B cell (primary cell): ENCODE data around the gene EPDR1. TPM values are rescaled to one million over a fixed set of nuclear protein-coding genes. Genes with fewer than 3 reads are reported as not detected.

Source experiments
- ATAC-seq: fragments of 200-7000 bp; cut with Tn5 transposase; one replicate; pipeline ENCODE4 v1.10.0; 2021; ENCODE audit warnings: low read depth, mild to moderate bottlenecking, moderate number of reproducible peaks, moderate library complexity
- CTCF ChIA-PET: fragments of 350-600 bp; sonication (Branson Sonifier 250); formaldehyde crosslinking; loops from one replicate; lab custom pipeline; 2021; ENCODE audit warnings: antibody characterized with exemption, inconsistent platforms; lab: Charles Lee
- POLR2A ChIA-PET: fragments of 350-600 bp; sonication (Branson Sonifier 250); formaldehyde crosslinking; loops from one replicate; lab custom pipeline; 2021; ENCODE audit warnings: antibody characterized with exemption; lab: Charles Lee
- DNase-seq: peaks from one replicate; pipeline ENCODE4 v3.0.0; 2013
- H2AFZ ChIP-seq: 2 replicates; pipeline ENCODE4 v1.6.1; 2012; ENCODE audit warnings: mild to moderate bottlenecking, low read depth, low read length; ENCODE audit not compliant: insufficient read depth, poor library complexity, severe bottlenecking
- H3K27ac ChIP-seq, 2 donors: 1 replicate in 1 of 2; 2 replicates in 1 of 2; pipeline ENCODE4 v1.5.1; 2012 to 2013; ENCODE audit warnings: low read length in 2 of 2, mild to moderate bottlenecking in 2 of 2, moderate library complexity in 1 of 2
- H3K27me3 ChIP-seq, 4 experiments: fragments of 200-600 bp in 1 of 4; sonication (generic) in 1 of 4; replicated peaks in 1 of 4; 1 replicate in 2 of 4; 2 replicates in 2 of 4; pipeline versions ENCODE4 v1.6.1 to v1.7.0; 2013 to 2016; ENCODE audit warnings: low read length in 3 of 4, mild to moderate bottlenecking in 2 of 4, mixed read lengths in 1 of 4, moderate library complexity in 1 of 4; ENCODE audit not compliant: insufficient read depth in 4 of 4, control insufficient read depth in 3 of 4; ENCODE audit errors: control extremely low read depth in 1 of 4
- H3K36me3 ChIP-seq, 2 experiments: replicated peaks in 1 of 2; 1 replicate in 1 of 2; 2 replicates in 1 of 2; pipeline versions ENCODE4 v1.6.1 to v1.7.1; 2013; ENCODE audit warnings: low read length in 1 of 2; ENCODE audit not compliant: insufficient read depth in 2 of 2, control insufficient read depth in 1 of 2; ENCODE audit errors: control extremely low read depth in 1 of 2, extremely low read depth in 1 of 2
- H3K4me1 ChIP-seq, 2 donors: fragments of 200-600 bp in 1 of 2; sonication (generic) in 1 of 2; 1 replicate in 1 of 2; 2 replicates in 1 of 2; pipeline versions ENCODE4 v1.5.1 to v1.6.1; 2013 to 2017; ENCODE audit warnings: low read length in 2 of 2; ENCODE audit not compliant: control insufficient read depth in 2 of 2, insufficient read depth in 2 of 2
- H3K4me2 ChIP-seq: replicated peaks from 2 replicates; pipeline ENCODE3; 2012; ENCODE audit warnings: mild to moderate bottlenecking, low read depth, low read length; ENCODE audit not compliant: poor library complexity, severe bottlenecking
- H3K4me3 ChIP-seq, 5 experiments: fragments of 200-600 bp in 1 of 5; sonication (generic) in 1 of 5; 1 replicate in 3 of 5; 2 replicates in 2 of 5; pipeline versions ENCODE4 v1.5.1 to v1.7.0; 2011 to 2016; ENCODE audit warnings: low read length in 4 of 5, mild to moderate bottlenecking in 4 of 5, low read depth in 2 of 5, control low read depth in 1 of 5, moderate library complexity in 1 of 5; ENCODE audit not compliant: insufficient read depth in 1 of 5; ENCODE audit errors: control extremely low read depth in 1 of 5, extremely low read depth in 1 of 5
- H3K79me2 ChIP-seq: fragments of 200-600 bp; sonication (generic); one replicate; pipeline ENCODE4 v1.6.0; 2016; ENCODE audit warnings: low read length; ENCODE audit not compliant: control insufficient read depth, insufficient read depth
- H3K9ac ChIP-seq: fragments of 200-600 bp; sonication (generic); 2 replicates; pipeline ENCODE4 v1.6.1; 2017; ENCODE audit warnings: mild to moderate bottlenecking, low read length, moderate library complexity
- H3K9me3 ChIP-seq, 3 donors: one replicate each; pipeline versions ENCODE4 v1.6.1 to v1.7.1; 2013; ENCODE audit warnings: low read length in 2 of 3; ENCODE audit not compliant: control insufficient read depth in 2 of 3, insufficient read depth in 1 of 3; ENCODE audit errors: control extremely low read depth in 1 of 3
- H4K20me1 ChIP-seq: 2 replicates; pipeline ENCODE4 v1.6.0; 2012; ENCODE audit warnings: mild to moderate bottlenecking, low read length; ENCODE audit not compliant: insufficient read depth, control insufficient read depth, poor library complexity, severe bottlenecking
- H3K27ac Mint-ChIP-seq: one replicate; pipeline ENCODE4 v1.8.0; 2021; ENCODE audit warnings: mixed read lengths
- H3K27me3 Mint-ChIP-seq: one replicate; pipeline ENCODE4 v1.8.0; 2021; ENCODE audit warnings: mixed read lengths
- H3K4me1 Mint-ChIP-seq: one replicate; pipeline ENCODE4 v1.8.0; 2021; ENCODE audit warnings: mixed read lengths
- H3K4me3 Mint-ChIP-seq: one replicate; pipeline ENCODE4 v1.8.0; 2021; ENCODE audit warnings: mixed read lengths
- H3K9me3 Mint-ChIP-seq: one replicate; pipeline ENCODE4 v1.8.0; 2022; ENCODE audit warnings: mixed read lengths; ENCODE audit not compliant: insufficient read depth
- EZH2 ChIP-seq: IDR thresholded peaks from 2 replicates; pipeline ENCODE4 v1.6.1; 2012; ENCODE audit warnings: borderline replicate concordance, low read depth, mild to moderate bottlenecking, moderate library complexity, low read length; ENCODE audit not compliant: insufficient read depth, poor library complexity, severe bottlenecking
- WGBS: methylation state at CpG from one replicate; pipeline ENCODE4 v1.1.5; 2013; ENCODE audit warnings: missing lambda C conversion rate; ENCODE audit not compliant: insufficient coverage; 5-methylcytosine and 5-hydroxymethylcytosine counted together
- intact Hi-C: fragments of 100-400 bp; cut with micrococcal nuclease; formaldehyde crosslinking; loops from one replicate; pipeline ENCODE4 v1.10.0; 2022
- polyA plus RNA-seq: library from polyadenylated mRNA; depleted of rRNA; stranded (reverse); fragments of >200 nt; gene quantifications from 2 replicates; pipeline ENCODE4 v1.2.3, GENCODE V29; 2012
- total RNA-seq, 2 donors: library from RNA; stranded (reverse); fragments of 120-200 nt in 1 of 2; gene quantifications; 1 replicate in 1 of 2; 2 replicates in 1 of 2; pipeline versions ENCODE4 v1.2.3 to v1.2.4, GENCODE V29; 2013 to 2022
- TF ChIP-seq, protein P1 (sequence below): fragments of 200-600 bp; IDR thresholded peaks from one replicate; pipeline ENCODE4 v1.8.0; 2022; ENCODE audit warnings: antibody characterized with exemption, mild to moderate bottlenecking

The EPDR1 gene
- total and polyA plus RNA-seq, 2 donors (not counting 1 experiment from before 2014, with no cell fraction given): not detected

DNA sequence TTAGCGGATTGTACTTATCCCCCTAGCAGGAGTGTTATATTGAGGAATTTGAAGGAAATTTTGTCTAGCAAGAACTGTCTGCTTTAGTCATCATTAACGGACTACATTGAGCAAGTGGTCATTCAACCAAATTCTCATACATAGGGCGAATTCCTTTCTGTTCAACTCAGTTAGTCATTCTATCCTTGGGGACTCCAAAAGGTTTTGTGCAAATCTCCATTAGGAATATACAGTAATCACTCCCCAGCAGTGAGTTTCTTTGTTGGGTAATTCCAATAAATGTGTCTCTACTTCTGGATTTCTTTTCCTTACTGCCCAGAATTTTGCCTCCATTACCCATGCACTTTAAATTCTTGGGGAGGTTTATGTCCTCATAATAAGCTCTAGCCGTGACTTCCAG is 51.1 kb downstream of the EPDR1 start:
- H3K9me3 Mint-ChIP-seq: no peaks in the 10 kb centered on the region
- H3K4me2 ChIP-seq: no peak overlapping the region
- DNase-seq (no peak), ATAC-seq (no peak)
- WGBS: 80% methylated on average over 2 of the region's 4 CpGs
- H3K9me3 ChIP-seq: peaks cover 0 to 4% (median 0%) of the 10 kb centered on the region in 3 donors
- H3K4me1 ChIP-seq: no peaks in the 10 kb centered on the region
- no peak overlapping the region for H3K27ac ChIP-seq
- POLR2A ChIA-PET: no interaction called here
- peaks cover 4% of the 10 kb centered on the region for H3K27me3 Mint-ChIP-seq
- no peak overlapping the region for H3K4me3 Mint-ChIP-seq
- peaks cover 0 to 3% (median 0%) of the 10 kb centered on the region in 4 experiments for H3K27me3 ChIP-seq
- no peak overlapping the region for H3K27ac Mint-ChIP-seq
- H3K36me3 ChIP-seq: no peaks in the 10 kb centered on the region
- H3K9ac ChIP-seq: no peak overlapping the region
- no peak overlapping the region for H3K4me3 ChIP-seq
- no peak overlapping the region for H2AFZ ChIP-seq
- CTCF ChIA-PET: no interaction called here
- no peaks in the 10 kb centered on the region for H3K79me2 ChIP-seq
- H4K20me1 ChIP-seq: no peaks in the 10 kb centered on the region
- intact Hi-C loops: no loop called here
- H3K4me1 Mint-ChIP-seq: no peaks in the 10 kb centered on the region
- TF ChIP-seq EZH2: no peak
- TF ChIP-seq, protein P1, sequence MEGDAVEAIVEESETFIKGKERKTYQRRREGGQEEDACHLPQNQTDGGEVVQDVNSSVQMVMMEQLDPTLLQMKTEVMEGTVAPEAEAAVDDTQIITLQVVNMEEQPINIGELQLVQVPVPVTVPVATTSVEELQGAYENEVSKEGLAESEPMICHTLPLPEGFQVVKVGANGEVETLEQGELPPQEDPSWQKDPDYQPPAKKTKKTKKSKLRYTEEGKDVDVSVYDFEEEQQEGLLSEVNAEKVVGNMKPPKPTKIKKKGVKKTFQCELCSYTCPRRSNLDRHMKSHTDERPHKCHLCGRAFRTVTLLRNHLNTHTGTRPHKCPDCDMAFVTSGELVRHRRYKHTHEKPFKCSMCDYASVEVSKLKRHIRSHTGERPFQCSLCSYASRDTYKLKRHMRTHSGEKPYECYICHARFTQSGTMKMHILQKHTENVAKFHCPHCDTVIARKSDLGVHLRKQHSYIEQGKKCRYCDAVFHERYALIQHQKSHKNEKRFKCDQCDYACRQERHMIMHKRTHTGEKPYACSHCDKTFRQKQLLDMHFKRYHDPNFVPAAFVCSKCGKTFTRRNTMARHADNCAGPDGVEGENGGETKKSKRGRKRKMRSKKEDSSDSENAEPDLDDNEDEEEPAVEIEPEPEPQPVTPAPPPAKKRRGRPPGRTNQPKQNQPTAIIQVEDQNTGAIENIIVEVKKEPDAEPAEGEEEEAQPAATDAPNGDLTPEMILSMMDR: no peak

DNA sequence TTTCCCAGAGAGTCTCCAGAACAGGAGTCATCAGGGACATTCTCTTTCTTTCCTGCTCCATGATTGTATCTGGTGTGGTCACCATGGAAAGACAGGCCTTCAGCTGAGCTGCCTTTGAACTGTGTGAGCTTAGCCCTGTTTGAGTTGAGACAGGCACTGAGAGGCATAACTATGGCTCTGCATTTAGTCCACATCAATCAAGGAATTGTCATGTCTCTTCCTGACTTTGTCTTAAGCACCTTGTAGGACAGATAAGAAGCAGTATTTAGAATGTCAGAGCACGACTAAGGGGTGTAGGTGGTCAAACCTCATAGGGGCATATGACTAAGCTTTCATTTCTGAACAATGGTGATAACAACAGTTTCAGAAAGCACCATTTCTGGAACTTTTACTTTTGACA is 53.5 kb downstream of the EPDR1 start:
- Histone ChIP-seq H2AFZ (no peak overlapping the region), H3K79me2 (no peaks in the 10 kb centered on the region), H3K27me3 (peaks cover 0 to 3% (median 0%) of the 10 kb centered on the region in 4 experiments), H3K27ac (no peak overlapping the region), H3K4me3 (no peak overlapping the region), H4K20me1 (no peaks in the 10 kb centered on the region), H3K9ac (no peak overlapping the region), H3K36me3 (no peaks in the 10 kb centered on the region), H3K4me1 (no peaks in the 10 kb centered on the region), H3K4me2 (no peak overlapping the region), H3K9me3 (no peaks in the 10 kb centered on the region)
- intact Hi-C loops: no loop called here
- no peaks in the 10 kb centered on the region for H3K4me1 Mint-ChIP-seq
- peaks cover 4% of the 10 kb centered on the region for H3K27me3 Mint-ChIP-seq
- H3K27ac Mint-ChIP-seq: no peak overlapping the region
- WGBS: 0% methylated on average over 1 of the region's 1 CpG
- ChIA-PET CTCF (no interaction called here), POLR2A (no interaction called here)
- no peaks in the 10 kb centered on the region for H3K9me3 Mint-ChIP-seq
- TF ChIP-seq, protein P1: no peak
- TF ChIP-seq EZH2: no peak
- H3K4me3 Mint-ChIP-seq: no peak overlapping the region
- DNase-seq (no peak), ATAC-seq (no peak)
